Measurements from ENCODE around the gene CRAMP1. TPM values are rescaled to one million over a fixed set of nuclear protein-coding genes. Genes with fewer than 3 reads are reported as not detected.

Gene CRAMP1
- total RNA-seq, 1 experiment from 2014 or later, result 7.6 TPM

DNA sequence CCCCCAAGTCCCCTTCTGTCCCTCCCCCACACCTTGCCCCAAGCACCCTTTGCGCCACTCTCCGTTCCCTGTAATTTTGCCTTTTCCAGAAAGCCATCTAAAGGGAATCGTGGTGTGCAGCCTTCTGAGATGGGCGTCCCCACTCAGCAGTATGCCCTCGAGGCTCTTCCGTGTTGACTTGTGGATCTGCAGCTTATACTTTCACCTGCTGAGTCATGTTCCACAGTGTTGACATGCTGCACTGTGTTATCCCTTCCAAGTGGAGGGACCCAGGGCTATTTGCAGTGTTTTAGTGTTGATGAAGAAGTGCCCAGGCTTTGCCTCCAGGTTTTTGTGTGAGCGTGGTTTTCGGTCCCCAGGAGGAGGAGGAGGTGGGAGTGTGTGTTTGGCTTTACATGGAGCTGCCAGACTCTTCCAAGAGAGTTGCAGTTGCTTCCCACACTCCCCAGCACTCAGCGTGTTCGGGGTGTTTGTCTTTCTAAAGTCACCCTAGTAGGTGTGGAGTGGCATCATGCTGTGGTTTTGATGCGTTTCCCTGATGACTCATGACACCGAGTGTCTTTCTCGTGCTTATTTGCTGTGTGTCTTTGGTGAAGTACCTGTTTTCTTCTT, 33.9 kb downstream of the CRAMP1 start:
- Histone ChIP-seq H4K20me1 (ENCODE audit: insufficient read depth, low read depth, low read length) (no peaks in the 10 kb centered on the region), H3K9me2 (replicated peaks; ENCODE audit: insufficient read depth, low read length) (no peaks in the 10 kb centered on the region), H3K27me3 (ENCODE audit: low read length) (no peaks in the 10 kb centered on the region), H3K4me3 (ENCODE audit: low read length) (no peak overlapping the region), H3K9ac (ENCODE audit: low read length) (no peak overlapping the region), H3K4me1 (ENCODE audit: low read length) (no peaks in the 10 kb centered on the region), H3K79me2 (ENCODE audit: low read length) (peaks cover 21% of the 10 kb centered on the region), H3K27ac (ENCODE audit: low read length) (no peak overlapping the region), H3K4me2 (ENCODE audit: low read depth, low read length, poor library complexity, severe bottlenecking) (no peak overlapping the region), H2AFZ (ENCODE audit: low read length) (no peak overlapping the region), H3K9me3 (ENCODE audit: low read length) (no peaks in the 10 kb centered on the region), H3K36me3 (ENCODE audit: insufficient read depth, low read length) (peaks cover 5% of the 10 kb centered on the region; the same call in 1 of the 2 replicates)
- no peak for DNase-seq

DNA sequence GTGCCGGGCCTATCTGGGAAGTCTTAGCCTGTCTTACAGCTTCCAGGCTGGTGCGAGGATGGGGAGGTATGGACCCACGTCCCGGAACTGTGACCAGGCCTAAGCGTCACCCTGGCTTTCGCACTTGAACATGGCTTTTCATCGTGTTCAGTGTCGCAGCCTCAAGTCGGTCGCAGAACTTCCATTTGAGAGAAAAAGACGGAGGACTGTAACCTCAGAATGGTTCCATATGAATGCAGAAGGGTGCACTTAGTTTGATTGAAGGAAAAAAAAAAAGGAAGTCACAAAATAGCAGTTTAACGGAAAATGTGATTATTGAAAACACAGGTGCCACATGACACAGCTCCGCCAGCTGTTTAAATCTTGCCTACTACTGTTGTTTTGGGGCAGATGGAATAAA, 35.7 kb downstream of the CRAMP1 start:
- Histone ChIP-seq H3K4me1 (ENCODE audit: low read length) (no peaks in the 10 kb centered on the region), H2AFZ (ENCODE audit: low read length) (no peak overlapping the region), H3K9ac (ENCODE audit: low read length) (no peak overlapping the region), H4K20me1 (ENCODE audit: insufficient read depth, low read depth, low read length) (no peaks in the 10 kb centered on the region), H3K27ac (ENCODE audit: low read length) (no peak overlapping the region), H3K36me3 (ENCODE audit: insufficient read depth, low read length) (peaks cover 4% of the 10 kb centered on the region; the same call in 1 of the 2 replicates), H3K4me3 (ENCODE audit: low read length) (no peak overlapping the region), H3K27me3 (ENCODE audit: low read length) (no peaks in the 10 kb centered on the region), H3K9me2 (replicated peaks; ENCODE audit: insufficient read depth, low read length) (no peaks in the 10 kb centered on the region), H3K79me2 (ENCODE audit: low read length) (peaks cover 22% of the 10 kb centered on the region), H3K4me2 (ENCODE audit: low read depth, low read length, poor library complexity, severe bottlenecking) (no peak overlapping the region), H3K9me3 (ENCODE audit: low read length) (no peaks in the 10 kb centered on the region)
- no peak for DNase-seq

GRCh38 chr16:1650131-1650530, 38.0 kb downstream of the CRAMP1 start:
- no peaks in the 10 kb centered on the region for H3K27me3 ChIP-seq (ENCODE audit: low read length)
- H2AFZ ChIP-seq (ENCODE audit: low read length), result no peak overlapping the region
- no peak overlapping the region for H3K4me2 ChIP-seq (ENCODE audit: low read depth, low read length, poor library complexity, severe bottlenecking)
- no peaks in the 10 kb centered on the region for H3K9me3 ChIP-seq (ENCODE audit: low read length)
- no peaks in the 10 kb centered on the region for H3K9me2 ChIP-seq (replicated peaks; ENCODE audit: insufficient read depth, low read length)
- H3K36me3 ChIP-seq (ENCODE audit: insufficient read depth, low read length), result peaks cover 4% of the 10 kb centered on the region; the same call in 1 of the 2 replicates
- H3K79me2 ChIP-seq (ENCODE audit: low read length), result peaks cover 17% of the 10 kb centered on the region
- no peak for DNase-seq
- H4K20me1 ChIP-seq (ENCODE audit: insufficient read depth, low read depth, low read length), result no peaks in the 10 kb centered on the region
- H3K4me1 ChIP-seq (ENCODE audit: low read length), result no peaks in the 10 kb centered on the region
- no peak overlapping the region for H3K27ac ChIP-seq (ENCODE audit: low read length)
- no peak overlapping the region for H3K4me3 ChIP-seq (ENCODE audit: low read length)
- H3K9ac ChIP-seq (ENCODE audit: low read length), result no peak overlapping the region

GRCh38 chr16:1651094-1651973, 39.2 kb downstream of the CRAMP1 start:
- DNase-seq, result no peak
- Histone ChIP-seq H3K79me2 (ENCODE audit: low read length) (peaks cover 15% of the 10 kb centered on the region), H3K36me3 (ENCODE audit: insufficient read depth, low read length) (peaks cover 4% of the 10 kb centered on the region; the same call in 1 of the 2 replicates)

DNA sequence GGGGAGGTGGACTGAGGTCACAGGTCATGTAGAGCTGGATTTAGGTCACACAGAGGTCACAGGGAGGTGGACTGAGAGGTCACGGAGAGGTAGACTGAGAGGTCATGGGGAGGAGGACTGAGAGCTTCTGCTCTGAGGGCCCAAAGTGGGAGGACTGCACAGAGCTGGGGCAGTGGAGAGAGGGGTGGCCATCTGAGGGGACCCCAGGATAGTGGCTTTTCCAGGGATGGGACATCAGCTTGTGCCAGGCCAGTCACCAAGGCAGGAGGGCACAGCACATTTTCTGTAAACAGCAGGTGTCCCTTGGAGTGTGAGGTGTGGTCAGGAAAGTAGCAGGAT, 39.8 kb downstream of the CRAMP1 start:
- no peaks in the 10 kb centered on the region for H4K20me1 ChIP-seq (ENCODE audit: insufficient read depth, low read depth, low read length)
- H3K9me3 ChIP-seq (ENCODE audit: low read length), result no peaks in the 10 kb centered on the region
- no peak overlapping the region for H2AFZ ChIP-seq (ENCODE audit: low read length)
- H3K27ac ChIP-seq (ENCODE audit: low read length), result no peak overlapping the region
- H3K4me2 ChIP-seq (ENCODE audit: low read depth, low read length, poor library complexity, severe bottlenecking), result no peak overlapping the region
- no peaks in the 10 kb centered on the region for H3K9me2 ChIP-seq (replicated peaks; ENCODE audit: insufficient read depth, low read length)
- no peak overlapping the region for H3K4me3 ChIP-seq (ENCODE audit: low read length)
- no peak overlapping the region for H3K9ac ChIP-seq (ENCODE audit: low read length)
- no peak for DNase-seq
- peaks cover 4% of the 10 kb centered on the region; the same call in 1 of the 2 replicates for H3K36me3 ChIP-seq (ENCODE audit: insufficient read depth, low read length)
- no peaks in the 10 kb centered on the region for H3K4me1 ChIP-seq (ENCODE audit: low read length)
- peaks cover 9% of the 10 kb centered on the region for H3K79me2 ChIP-seq (ENCODE audit: low read length)
- no peaks in the 10 kb centered on the region for H3K27me3 ChIP-seq (ENCODE audit: low read length)

More at GRCh38 chr16:1651094-1651973, 39.2 kb downstream of the CRAMP1 start:
- Histone ChIP-seq H2AFZ (ENCODE audit: low read length) (no peak overlapping the region), H3K9ac (ENCODE audit: low read length) (no peak overlapping the region), H3K9me3 (ENCODE audit: low read length) (no peaks in the 10 kb centered on the region), H3K27ac (ENCODE audit: low read length) (no peak overlapping the region), H3K4me3 (ENCODE audit: low read length) (no peak overlapping the region), H4K20me1 (ENCODE audit: insufficient read depth, low read depth, low read length) (no peaks in the 10 kb centered on the region), H3K9me2 (replicated peaks; ENCODE audit: insufficient read depth, low read length) (no peaks in the 10 kb centered on the region), H3K4me2 (ENCODE audit: low read depth, low read length, poor library complexity, severe bottlenecking) (no peak overlapping the region), H3K27me3 (ENCODE audit: low read length) (no peaks in the 10 kb centered on the region), H3K4me1 (ENCODE audit: low read length) (no peaks in the 10 kb centered on the region)

DNA sequence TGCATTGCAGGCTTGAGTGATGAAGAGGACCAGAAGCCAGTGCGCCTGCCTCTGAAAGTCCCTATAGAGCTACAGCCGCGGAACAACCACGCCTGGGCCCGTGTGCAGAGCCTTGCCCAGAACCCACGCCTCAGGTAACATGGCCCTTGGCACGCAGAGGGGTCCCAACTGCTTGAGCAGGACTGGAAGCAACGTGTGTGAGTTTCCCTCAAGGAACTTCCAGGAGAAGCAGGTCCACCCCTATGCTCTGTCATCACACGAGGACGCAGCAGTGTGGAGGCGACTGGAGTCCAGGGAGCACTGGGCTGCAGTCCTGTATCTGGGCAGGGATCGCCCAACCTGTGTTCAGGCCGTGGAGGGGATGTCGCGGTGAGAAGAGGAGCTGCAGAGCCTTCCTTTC, 40.9 kb downstream of the CRAMP1 start:
- no peaks in the 10 kb centered on the region for H4K20me1 ChIP-seq (ENCODE audit: insufficient read depth, low read depth, low read length)

DNA sequence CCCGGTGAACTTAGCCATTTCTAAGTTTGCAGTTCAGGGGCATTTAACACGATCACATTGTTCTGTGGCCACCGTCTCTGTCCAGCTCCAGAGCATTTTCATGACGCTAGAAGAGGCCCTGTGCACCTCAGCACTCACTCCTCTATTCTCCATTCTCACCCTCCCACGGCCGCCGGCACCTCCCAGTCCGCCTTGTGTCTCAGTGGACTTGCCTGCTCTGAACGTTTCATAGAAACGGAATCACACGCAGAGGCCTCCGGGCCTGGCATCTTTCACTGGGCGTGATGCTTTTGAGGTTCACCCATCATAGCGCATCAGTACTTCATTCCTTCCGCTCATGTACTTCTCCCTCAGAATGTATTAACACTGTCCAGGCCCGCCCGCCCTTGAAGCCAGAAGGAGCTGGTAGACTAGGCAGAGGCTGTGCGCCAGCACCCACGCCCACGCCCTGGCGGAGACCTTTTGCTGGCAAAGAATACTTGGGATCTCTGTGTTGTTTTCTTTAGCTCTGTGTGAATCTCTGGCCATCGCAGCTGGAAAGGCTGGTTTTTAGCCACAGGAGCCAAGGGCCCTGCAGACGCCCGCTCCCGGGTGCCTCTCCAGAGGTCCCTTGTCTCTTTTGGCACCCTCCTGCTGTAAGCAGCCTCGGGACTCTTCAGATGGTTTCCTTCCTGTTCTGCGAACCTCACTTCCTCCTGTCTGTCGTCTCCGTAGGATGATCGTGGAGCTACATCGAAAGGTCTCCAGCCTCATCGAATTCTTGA, 42.5 kb downstream of the CRAMP1 start:
- Histone ChIP-seq H3K4me3 (ENCODE audit: low read length) (no peak overlapping the region), H3K9me3 (ENCODE audit: low read length) (no peaks in the 10 kb centered on the region), H3K79me2 (ENCODE audit: low read length) (0 out of 2 replicates have a peak, but pooled peaks cover 3% of the 10 kb centered on the region), H3K36me3 (ENCODE audit: insufficient read depth, low read length) (peaks cover 4% of the 10 kb centered on the region; the same call in 1 of the 2 replicates), H2AFZ (ENCODE audit: low read length) (no peak overlapping the region), H3K4me1 (ENCODE audit: low read length) (no peaks in the 10 kb centered on the region), H3K9ac (ENCODE audit: low read length) (no peak overlapping the region), H4K20me1 (ENCODE audit: insufficient read depth, low read depth, low read length) (no peaks in the 10 kb centered on the region), H3K4me2 (ENCODE audit: low read depth, low read length, poor library complexity, severe bottlenecking) (no peak overlapping the region), H3K27ac (ENCODE audit: low read length) (no peak overlapping the region), H3K9me2 (replicated peaks; ENCODE audit: insufficient read depth, low read length) (no peaks in the 10 kb centered on the region), H3K27me3 (ENCODE audit: low read length) (no peaks in the 10 kb centered on the region)
- DNase-seq, result no peak

More for the DNA sequence above, 40.9 kb downstream of the CRAMP1 start:
- no peaks in the 10 kb centered on the region for H3K4me1 ChIP-seq (ENCODE audit: low read length)
- no peak overlapping the region for H3K4me2 ChIP-seq (ENCODE audit: low read depth, low read length, poor library complexity, severe bottlenecking)
- H3K79me2 ChIP-seq (ENCODE audit: low read length), result peaks cover 3% of the 10 kb centered on the region; the same call in 1 of the 2 replicates
- no peaks in the 10 kb centered on the region for H3K9me3 ChIP-seq (ENCODE audit: low read length)
- no peak overlapping the region for H3K4me3 ChIP-seq (ENCODE audit: low read length)
- no peaks in the 10 kb centered on the region for H3K9me2 ChIP-seq (replicated peaks; ENCODE audit: insufficient read depth, low read length)
- no peak overlapping the region for H2AFZ ChIP-seq (ENCODE audit: low read length)
- DNase-seq, result no peak
- H3K9ac ChIP-seq (ENCODE audit: low read length), result no peak overlapping the region
- no peaks in the 10 kb centered on the region for H3K27me3 ChIP-seq (ENCODE audit: low read length)
- no peak overlapping the region for H3K27ac ChIP-seq (ENCODE audit: low read length)
- H3K36me3 ChIP-seq (ENCODE audit: insufficient read depth, low read length), result peaks cover 4% of the 10 kb centered on the region; the same call in 1 of the 2 replicates
